ENCODE measurements around the gene SUPT4H1. TPM values are rescaled to one million over a fixed set of nuclear protein-coding genes. Genes with fewer than 3 reads are reported as not detected.

SUPT4H1 gene
- total RNA-seq, 2 donors from 2014 or later, result 50.0 to 51.4 TPM

- DNase-seq (ENCODE audit: low spot score), result no peak
- Histone ChIP-seq H3K27ac (no peak overlapping the region), H3K27me3 (no peaks in the 10 kb centered on the region), H3K4me3 (no peak overlapping the region), H3K9me3 (no peaks in the 10 kb centered on the region), H3K4me1 (no peaks in the 10 kb centered on the region), H3K36me3 (no peaks in the 10 kb centered on the region)
- TF ChIP-seq, protein P1, sequence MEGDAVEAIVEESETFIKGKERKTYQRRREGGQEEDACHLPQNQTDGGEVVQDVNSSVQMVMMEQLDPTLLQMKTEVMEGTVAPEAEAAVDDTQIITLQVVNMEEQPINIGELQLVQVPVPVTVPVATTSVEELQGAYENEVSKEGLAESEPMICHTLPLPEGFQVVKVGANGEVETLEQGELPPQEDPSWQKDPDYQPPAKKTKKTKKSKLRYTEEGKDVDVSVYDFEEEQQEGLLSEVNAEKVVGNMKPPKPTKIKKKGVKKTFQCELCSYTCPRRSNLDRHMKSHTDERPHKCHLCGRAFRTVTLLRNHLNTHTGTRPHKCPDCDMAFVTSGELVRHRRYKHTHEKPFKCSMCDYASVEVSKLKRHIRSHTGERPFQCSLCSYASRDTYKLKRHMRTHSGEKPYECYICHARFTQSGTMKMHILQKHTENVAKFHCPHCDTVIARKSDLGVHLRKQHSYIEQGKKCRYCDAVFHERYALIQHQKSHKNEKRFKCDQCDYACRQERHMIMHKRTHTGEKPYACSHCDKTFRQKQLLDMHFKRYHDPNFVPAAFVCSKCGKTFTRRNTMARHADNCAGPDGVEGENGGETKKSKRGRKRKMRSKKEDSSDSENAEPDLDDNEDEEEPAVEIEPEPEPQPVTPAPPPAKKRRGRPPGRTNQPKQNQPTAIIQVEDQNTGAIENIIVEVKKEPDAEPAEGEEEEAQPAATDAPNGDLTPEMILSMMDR (IDR thresholded peaks at IDR 0.05), result no peak
Observed at GRCh38 chr17:58363457-58364185, 11.6 kb upstream of the SUPT4H1 start.

- TF ChIP-seq, protein P1 (IDR thresholded peaks at IDR 0.05), result no peak
- Histone ChIP-seq H3K4me1 (no peaks in the 10 kb centered on the region), H3K9me3 (no peaks in the 10 kb centered on the region), H3K27me3 (no peaks in the 10 kb centered on the region), H3K4me3 (no peak overlapping the region), H3K36me3 (no peaks in the 10 kb centered on the region), H3K27ac (no peak overlapping the region)
- no peak for DNase-seq (ENCODE audit: low spot score)
Observed at GRCh38 chr17:58362368-58363014, 10.5 kb upstream of the SUPT4H1 start.

- Histone ChIP-seq H3K9me3 (no peaks in the 10 kb centered on the region), H3K36me3 (no peaks in the 10 kb centered on the region), H3K27me3 (no peaks in the 10 kb centered on the region), H3K27ac (no peak overlapping the region), H3K4me1 (no peaks in the 10 kb centered on the region), H3K4me3 (no peak overlapping the region)
- TF ChIP-seq, protein P1 (IDR thresholded peaks at IDR 0.05), result no peak
- no peak for DNase-seq (ENCODE audit: low spot score)
Observed at GRCh38 chr17:58360296-58361063, 8.5 kb upstream of the SUPT4H1 start.

- Histone ChIP-seq H3K4me1 (peaks cover 0 to under 1% of the 10 kb centered on the region in 2 donors), H3K4me3 (no peak overlapping the region), H3K27me3 (no peaks in the 10 kb centered on the region), H3K27ac (no peak overlapping the region), H3K9me3 (no peaks in the 10 kb centered on the region), H3K36me3 (no peaks in the 10 kb centered on the region)
- TF ChIP-seq, protein P1 (IDR thresholded peaks at IDR 0.05), result no peak
- no peak for DNase-seq (ENCODE audit: low spot score)
Observed at GRCh38 chr17:58358408-58359172, 6.6 kb upstream of the SUPT4H1 start.

Measured in right atrium auricular region (tissue), 2 donors.